Hepatocyte (in vitro differentiated cells): ENCODE data around the gene TMEM182.

Source experiments
- EZH2 ChIP-seq: fragments of 200-600 bp; sonication (generic); IDR thresholded peaks from 2 replicates; pipeline ENCODE4 v1.6.1; 2016; ENCODE audit warnings: antibody characterized with exemption, mild to moderate bottlenecking, borderline replicate concordance
- EZH2phosphoT487 ChIP-seq: fragments of 200-600 bp; sonication (generic); IDR thresholded peaks from one replicate; pipeline ENCODE4 v1.6.1; 2018; ENCODE audit warnings: antibody characterized with exemption, mild to moderate bottlenecking, low read depth, moderate library complexity; ENCODE audit not compliant: unreplicated experiment, severe bottlenecking
- TF ChIP-seq, protein P1 (sequence below): fragments of 200-600 bp; sonication (generic); IDR thresholded peaks from 2 replicates; pipeline ENCODE4 v1.5.1; 2016; ENCODE audit warnings: antibody characterized with exemption, mild to moderate bottlenecking; ENCODE audit not compliant: poor library complexity

DNA sequence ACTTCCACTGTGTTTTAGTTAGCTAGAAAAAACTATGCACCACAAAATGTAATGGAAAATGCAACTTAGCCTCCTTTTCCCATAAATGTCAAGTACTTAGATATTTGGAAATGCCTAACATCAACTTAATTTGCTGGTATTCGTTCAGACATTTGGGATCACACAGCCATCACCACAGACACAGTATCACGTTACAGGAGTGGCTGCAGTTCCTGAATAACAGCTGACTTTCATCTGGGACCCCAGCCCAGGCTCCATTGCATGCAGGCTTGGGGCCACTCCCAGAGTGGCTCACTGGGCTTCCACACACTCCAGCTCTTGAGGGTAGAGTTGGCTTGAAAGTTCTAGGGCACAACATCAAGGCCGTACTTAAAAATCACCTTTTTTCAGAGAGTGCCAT, 9.3 kb downstream of the TMEM182 start:
- TF ChIP-seq, protein P1, sequence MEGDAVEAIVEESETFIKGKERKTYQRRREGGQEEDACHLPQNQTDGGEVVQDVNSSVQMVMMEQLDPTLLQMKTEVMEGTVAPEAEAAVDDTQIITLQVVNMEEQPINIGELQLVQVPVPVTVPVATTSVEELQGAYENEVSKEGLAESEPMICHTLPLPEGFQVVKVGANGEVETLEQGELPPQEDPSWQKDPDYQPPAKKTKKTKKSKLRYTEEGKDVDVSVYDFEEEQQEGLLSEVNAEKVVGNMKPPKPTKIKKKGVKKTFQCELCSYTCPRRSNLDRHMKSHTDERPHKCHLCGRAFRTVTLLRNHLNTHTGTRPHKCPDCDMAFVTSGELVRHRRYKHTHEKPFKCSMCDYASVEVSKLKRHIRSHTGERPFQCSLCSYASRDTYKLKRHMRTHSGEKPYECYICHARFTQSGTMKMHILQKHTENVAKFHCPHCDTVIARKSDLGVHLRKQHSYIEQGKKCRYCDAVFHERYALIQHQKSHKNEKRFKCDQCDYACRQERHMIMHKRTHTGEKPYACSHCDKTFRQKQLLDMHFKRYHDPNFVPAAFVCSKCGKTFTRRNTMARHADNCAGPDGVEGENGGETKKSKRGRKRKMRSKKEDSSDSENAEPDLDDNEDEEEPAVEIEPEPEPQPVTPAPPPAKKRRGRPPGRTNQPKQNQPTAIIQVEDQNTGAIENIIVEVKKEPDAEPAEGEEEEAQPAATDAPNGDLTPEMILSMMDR: no peak
- TF ChIP-seq EZH2phosphoT487: peak; percentile 63
- no peak for TF ChIP-seq EZH2
